ENCODE measurements around the gene EBF4.
"Not testable (repeated sequence)": the region's sequence is repeated elsewhere in the genome, so short reads cannot be mapped to it uniquely, and the experiment has no call there.

The EBF4 gene

DNA sequence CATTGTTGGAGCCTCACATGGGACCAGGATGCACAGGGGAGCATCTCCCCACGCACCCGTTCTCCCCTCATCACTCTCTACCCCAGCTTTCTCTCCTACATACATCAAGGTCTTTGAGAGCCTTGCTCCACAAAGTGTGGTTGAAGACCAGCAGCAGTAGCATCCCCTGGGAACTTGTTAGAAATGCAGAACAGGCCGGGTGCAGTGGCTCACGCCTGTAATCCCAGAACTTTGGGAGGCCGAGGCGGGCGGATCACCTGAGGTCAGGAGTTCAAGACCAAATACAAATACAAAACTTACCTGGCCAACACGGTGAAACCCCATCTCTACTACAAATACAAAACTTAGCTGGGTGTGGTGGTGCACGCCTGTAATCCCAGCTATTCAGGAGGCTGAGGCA lies 115.3 kb downstream of the EBF4 start:
- in situ Hi-C loops (cut with MboI; ENCODE audit: low sequenced_read_pairs), result not testable (repeated sequence)

DNA sequence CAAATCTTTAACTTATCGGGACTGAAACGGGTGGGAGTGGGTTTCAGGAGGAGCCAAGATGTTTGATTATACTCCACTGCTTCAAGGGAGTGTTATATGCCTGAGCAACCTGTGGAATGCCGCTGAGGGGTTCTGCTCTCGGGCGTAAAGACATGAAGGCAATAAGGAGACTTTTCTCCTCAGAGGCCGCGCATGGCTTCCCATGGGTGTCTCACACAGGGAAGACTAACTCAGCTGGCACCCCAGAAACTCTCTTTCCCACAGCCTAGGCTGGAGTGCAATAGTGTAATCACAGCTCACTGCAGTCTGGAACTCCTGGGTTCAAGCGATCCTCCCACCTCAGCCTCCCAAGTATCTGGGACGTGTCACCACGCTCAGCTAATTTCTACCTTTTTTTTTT lies 117.1 kb downstream of the EBF4 start:
- in situ Hi-C loops (cut with MboI; ENCODE audit: low sequenced_read_pairs), result no loop called here
